Heart left ventricle (tissue), 13 donors: ENCODE results near the gene CATSPERD.

Experiments
- POLR2A ChIP-seq, 2 donors: fragments of 450-650 bp; IDR thresholded peaks; one replicate each; pipeline ENCODE4 v1.6.1; 2017; ENCODE audit warnings: antibody characterized with exemption in 2 of 2, mild to moderate bottlenecking in 2 of 2, moderate library complexity in 2 of 2
- TF ChIP-seq, protein P1 (sequence below), 12 donors: fragments of 200-600 bp; sonication (generic) in 4 of 12; IDR thresholded peaks; one replicate each; pipeline versions ENCODE4 v1.5.0 to v1.8.0; 2018 to 2022; ENCODE audit warnings: antibody characterized with exemption in 12 of 12, mild to moderate bottlenecking in 5 of 12
- donor health status: ischemic (EF 13 %, LVEDD 7.1; RV severe dilation, severe dysfunction).
- donor health status: DM: no; HTN: yes; CAD: no.
- donor health status: DM: no; HTN: no; CAD: no.
- donor health status: ischemic (EF 25% LVEDD 6.9; RV normal size, moderate dysfunction).
- donor health status: ischemic (EF 25% LVEDD 5.7; RV mildly dilated, moderate dysfunction).
- donor health status: ischemic (EF 35%, LVEDD 5.7; RV mildly dilated, moderate dysfunction).
- donor health status: nonischemic (EF 11% LVEDD 7.7; RV severe dilation, severe dysfunction).
- donor health status: DM: yes; HTN: yes; CAD: no.
- donor health status: PGD.
- donor health status: ischemic (EF 29% LVEDD 5.4; RV normal size, mild dysfunction).
- donor health status: nonischemic (EF 23%, LVEDD 6.1; RV moderate dilation, normal function).

DNA sequence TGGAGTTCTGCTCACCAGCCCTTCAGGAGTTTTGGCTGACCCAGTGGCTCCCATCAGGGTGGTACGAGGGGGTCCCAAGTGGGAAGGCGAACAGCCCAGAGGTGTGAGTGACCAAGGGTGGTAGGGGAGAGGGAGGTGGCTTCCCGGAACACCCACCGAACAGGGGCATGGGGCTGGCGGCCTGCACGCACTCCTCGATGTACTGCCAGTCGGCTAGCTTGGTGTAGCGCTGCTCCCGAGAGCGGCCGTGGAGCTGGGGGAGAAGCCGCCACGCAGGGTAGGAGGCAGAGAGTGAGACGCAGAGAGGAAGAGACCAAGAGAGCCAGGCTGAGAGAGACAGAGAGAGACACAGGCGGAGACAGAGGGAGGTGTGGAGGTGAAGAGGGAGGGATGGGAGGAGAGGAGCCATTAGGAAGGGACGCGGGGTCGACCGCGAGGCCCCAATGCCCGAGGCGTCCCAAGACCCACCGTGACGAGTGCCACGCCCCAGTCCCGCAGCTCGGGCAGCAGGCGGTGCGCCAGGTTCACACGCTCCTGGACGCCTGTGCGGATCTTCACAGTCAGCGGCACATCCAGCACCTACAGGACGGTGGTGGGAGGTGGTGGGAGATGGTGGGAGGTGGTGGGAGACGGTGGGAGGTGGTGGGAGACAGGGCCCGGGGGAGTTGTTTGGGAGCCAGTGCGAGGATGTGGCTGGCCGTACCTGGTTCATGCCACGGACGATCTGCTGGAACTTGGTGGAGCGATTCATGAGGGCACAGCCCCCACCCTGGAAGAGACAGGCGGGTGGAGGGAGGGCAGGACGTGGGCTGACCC lies 66.4 kb downstream of the CATSPERD start:
- TF ChIP-seq, protein P1, sequence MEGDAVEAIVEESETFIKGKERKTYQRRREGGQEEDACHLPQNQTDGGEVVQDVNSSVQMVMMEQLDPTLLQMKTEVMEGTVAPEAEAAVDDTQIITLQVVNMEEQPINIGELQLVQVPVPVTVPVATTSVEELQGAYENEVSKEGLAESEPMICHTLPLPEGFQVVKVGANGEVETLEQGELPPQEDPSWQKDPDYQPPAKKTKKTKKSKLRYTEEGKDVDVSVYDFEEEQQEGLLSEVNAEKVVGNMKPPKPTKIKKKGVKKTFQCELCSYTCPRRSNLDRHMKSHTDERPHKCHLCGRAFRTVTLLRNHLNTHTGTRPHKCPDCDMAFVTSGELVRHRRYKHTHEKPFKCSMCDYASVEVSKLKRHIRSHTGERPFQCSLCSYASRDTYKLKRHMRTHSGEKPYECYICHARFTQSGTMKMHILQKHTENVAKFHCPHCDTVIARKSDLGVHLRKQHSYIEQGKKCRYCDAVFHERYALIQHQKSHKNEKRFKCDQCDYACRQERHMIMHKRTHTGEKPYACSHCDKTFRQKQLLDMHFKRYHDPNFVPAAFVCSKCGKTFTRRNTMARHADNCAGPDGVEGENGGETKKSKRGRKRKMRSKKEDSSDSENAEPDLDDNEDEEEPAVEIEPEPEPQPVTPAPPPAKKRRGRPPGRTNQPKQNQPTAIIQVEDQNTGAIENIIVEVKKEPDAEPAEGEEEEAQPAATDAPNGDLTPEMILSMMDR (IDR thresholded peaks at IDR 0.05): no peak
- no peak for TF ChIP-seq POLR2A (IDR thresholded peaks at IDR 0.05)
